Upper lobe of left lung (tissue), 4 donors: ENCODE measurements around the gene DISP3.

Experiments used
- CTCF ChIP-seq, 6 experiments: fragments of 450-650 bp in 4 of 6; fragments of 200-600 bp in 2 of 6; sonication (generic) in 2 of 6; IDR thresholded peaks; one replicate each; pipeline ENCODE4 v1.5.1; 2016 to 2019; ENCODE audit warnings: antibody characterized with exemption in 6 of 6
- EP300 ChIP-seq, 4 donors: sonication (generic); formaldehyde crosslinking; IDR thresholded peaks; one replicate each; pipeline ENCODE4 v1.5.1; 2017; ENCODE audit warnings: antibody characterized with exemption in 4 of 4, control low read depth in 2 of 4
- POLR2A ChIP-seq, 4 donors: fragments of 450-650 bp; IDR thresholded peaks; one replicate each; pipeline ENCODE4 v1.5.1; 2016 to 2017; ENCODE audit warnings: antibody characterized with exemption in 4 of 4, mild to moderate bottlenecking in 2 of 4

GRCh38 chr1:11528611-11529261, 49.8 kb downstream of the DISP3 start:
- TF ChIP-seq POLR2A (IDR thresholded peaks at IDR 0.05) (no peak), CTCF (IDR thresholded peaks at IDR 0.05) (no peak), EP300 (IDR thresholded peaks at IDR 0.05) (no peak)
